ENCODE data around the gene GRM7.

DNA sequence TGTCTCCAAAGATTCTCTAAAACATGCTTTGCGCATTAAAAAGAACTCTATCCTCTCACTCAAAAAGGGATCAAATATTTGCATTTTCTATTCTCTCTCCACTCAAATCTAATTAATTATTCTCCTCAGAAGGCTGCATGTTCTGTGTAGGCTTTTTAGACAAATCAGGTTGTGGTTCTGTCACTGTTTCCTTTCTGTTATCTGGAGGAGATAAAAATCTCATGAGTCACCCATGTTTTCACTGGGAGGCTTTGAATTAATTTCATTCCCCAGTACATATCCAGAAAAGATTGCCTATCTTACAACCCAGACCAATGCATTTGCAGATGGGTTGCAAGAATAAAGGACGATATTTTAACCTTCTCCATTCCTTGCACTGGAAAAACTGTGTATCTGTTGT is 446.5 kb downstream of the GRM7 start:
- TF ChIP-seq, protein P1, sequence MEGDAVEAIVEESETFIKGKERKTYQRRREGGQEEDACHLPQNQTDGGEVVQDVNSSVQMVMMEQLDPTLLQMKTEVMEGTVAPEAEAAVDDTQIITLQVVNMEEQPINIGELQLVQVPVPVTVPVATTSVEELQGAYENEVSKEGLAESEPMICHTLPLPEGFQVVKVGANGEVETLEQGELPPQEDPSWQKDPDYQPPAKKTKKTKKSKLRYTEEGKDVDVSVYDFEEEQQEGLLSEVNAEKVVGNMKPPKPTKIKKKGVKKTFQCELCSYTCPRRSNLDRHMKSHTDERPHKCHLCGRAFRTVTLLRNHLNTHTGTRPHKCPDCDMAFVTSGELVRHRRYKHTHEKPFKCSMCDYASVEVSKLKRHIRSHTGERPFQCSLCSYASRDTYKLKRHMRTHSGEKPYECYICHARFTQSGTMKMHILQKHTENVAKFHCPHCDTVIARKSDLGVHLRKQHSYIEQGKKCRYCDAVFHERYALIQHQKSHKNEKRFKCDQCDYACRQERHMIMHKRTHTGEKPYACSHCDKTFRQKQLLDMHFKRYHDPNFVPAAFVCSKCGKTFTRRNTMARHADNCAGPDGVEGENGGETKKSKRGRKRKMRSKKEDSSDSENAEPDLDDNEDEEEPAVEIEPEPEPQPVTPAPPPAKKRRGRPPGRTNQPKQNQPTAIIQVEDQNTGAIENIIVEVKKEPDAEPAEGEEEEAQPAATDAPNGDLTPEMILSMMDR (IDR thresholded peaks at IDR 0.05): no peak
- TF ChIP-seq EZH2 (IDR thresholded peaks at IDR 0.05; ENCODE audit: borderline replicate concordance, insufficient read depth, low read depth, low read length, poor library complexity, severe bottlenecking): no peak
